ENCODE measurements around the gene CC2D1A.
"Not testable (repeated sequence)": the region's sequence is repeated elsewhere in the genome, so short reads cannot be mapped to it uniquely, and the experiment has no call there.

CC2D1A gene

DNA sequence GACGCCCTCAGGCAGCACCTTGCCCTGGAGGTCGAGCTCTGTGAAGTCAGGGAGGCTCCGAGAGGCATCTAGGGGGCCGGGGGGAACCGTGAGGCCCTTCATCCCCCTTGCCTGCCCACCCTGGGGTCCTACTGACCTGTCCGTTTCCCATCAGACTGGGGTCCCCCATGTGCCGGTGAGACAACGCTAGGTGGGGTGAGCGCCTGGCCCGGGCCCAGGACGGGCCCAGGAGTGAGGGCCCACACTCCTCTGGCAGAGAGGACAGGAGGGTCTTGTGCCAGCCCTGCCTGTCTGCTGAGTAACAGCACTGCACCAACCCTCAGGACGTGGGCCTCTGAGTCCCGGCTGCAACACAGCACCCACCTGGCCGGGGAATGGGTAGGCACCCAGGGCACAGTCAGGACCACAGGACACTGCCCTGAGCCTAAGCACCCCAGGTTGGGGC, 60.7 kb downstream of the CC2D1A start:
- Histone ChIP-seq H3K79me2 (ENCODE audit: control insufficient read depth, low read length) (no peaks in the 10 kb centered on the region), H3K4me3 (ENCODE audit: low read length) (no peak overlapping the region), H3K9me3 (ENCODE audit: control insufficient read depth, insufficient read depth, low read length) (no peaks in the 10 kb centered on the region), H3K36me3 (ENCODE audit: control insufficient read depth, low read length) (peaks cover 32% of the 10 kb centered on the region), H3K27me3 (ENCODE audit: control insufficient read depth, low read length) (no peaks in the 10 kb centered on the region), H4K20me1 (ENCODE audit: control insufficient read depth, insufficient read depth, low read depth, low read length) (no peaks in the 10 kb centered on the region), H3K27ac (ENCODE audit: low read depth, low read length) (no peak overlapping the region), H3K4me1 (ENCODE audit: control insufficient read depth, low read length) (no peaks in the 10 kb centered on the region), H3K9me2 (replicated peaks; ENCODE audit: control insufficient read depth, low read length) (no peaks in the 10 kb centered on the region), H3F3A (ENCODE audit: control insufficient read depth, insufficient read depth) (peaks cover 9% of the 10 kb centered on the region; the same call in 1 of the 2 replicates), H3K4me2 (ENCODE audit: low read length) (no peak overlapping the region)
- no peak for TF ChIP-seq EZH2phosphoT487 (IDR thresholded peaks at IDR 0.05; ENCODE audit: borderline replicate concordance, low read length)
- no peak for TF ChIP-seq CTCF (IDR thresholded peaks at IDR 0.05; ENCODE audit: low read depth, low read length, poor library complexity, severe bottlenecking)

DNA sequence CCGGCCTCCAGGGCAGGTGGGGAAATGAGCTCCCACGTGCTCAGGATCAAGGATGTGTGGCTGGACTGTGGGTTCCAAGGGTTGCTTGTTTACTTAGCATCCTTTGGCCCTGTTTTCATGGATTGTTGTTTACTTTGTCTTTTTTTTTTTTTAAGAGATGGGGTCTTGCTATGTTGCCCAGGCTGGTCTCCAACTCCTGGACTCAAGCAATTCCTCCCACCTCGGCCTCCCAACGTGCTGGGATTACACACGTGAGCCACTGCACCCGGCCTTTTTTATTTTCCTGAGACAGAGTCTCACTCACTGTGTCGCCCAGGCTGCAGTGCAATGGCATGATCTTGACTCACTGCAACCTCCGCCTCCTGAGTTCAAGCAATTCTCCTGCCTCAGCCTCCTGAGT, 61.2 kb downstream of the CC2D1A start:
- not testable (repeated sequence) for H3K4me2 ChIP-seq (ENCODE audit: low read length); H3K27ac ChIP-seq (ENCODE audit: low read depth, low read length); H3K4me3 ChIP-seq (ENCODE audit: low read length); H4K20me1 ChIP-seq (ENCODE audit: control insufficient read depth, insufficient read depth, low read depth, low read length); H3K9me3 ChIP-seq (ENCODE audit: control insufficient read depth, insufficient read depth, low read length); H3F3A ChIP-seq (ENCODE audit: control insufficient read depth, insufficient read depth); H3K9me2 ChIP-seq (replicated peaks; ENCODE audit: control insufficient read depth, low read length); H3K79me2 ChIP-seq (ENCODE audit: control insufficient read depth, low read length); H3K27me3 ChIP-seq (ENCODE audit: control insufficient read depth, low read length); H3K4me1 ChIP-seq (ENCODE audit: control insufficient read depth, low read length)
- peaks cover 29% of the 10 kb centered on the region; the same call in 1 of the 2 replicates for H3K36me3 ChIP-seq (ENCODE audit: control insufficient read depth, low read length)

GRCh38 chr19:13968383-13968935, 62.5 kb downstream of the CC2D1A start:
- no peak overlapping the region for H3K4me3 ChIP-seq (ENCODE audit: low read length)
- no peaks in the 10 kb centered on the region for H3K9me2 ChIP-seq (replicated peaks; ENCODE audit: control insufficient read depth, low read length)
- no peak overlapping the region for H3K27ac ChIP-seq (ENCODE audit: low read depth, low read length)
- no peaks in the 10 kb centered on the region for H4K20me1 ChIP-seq (ENCODE audit: control insufficient read depth, insufficient read depth, low read depth, low read length)
- H3K4me1 ChIP-seq (ENCODE audit: control insufficient read depth, low read length), result no peaks in the 10 kb centered on the region
- TF ChIP-seq CTCF (IDR thresholded peaks at IDR 0.05; ENCODE audit: low read depth, low read length, poor library complexity, severe bottlenecking) (no peak), EZH2phosphoT487 (IDR thresholded peaks at IDR 0.05; ENCODE audit: borderline replicate concordance, low read length) (no peak)
- no peak overlapping the region for H3K4me2 ChIP-seq (ENCODE audit: low read length)
- H3K79me2 ChIP-seq (ENCODE audit: control insufficient read depth, low read length), result no peaks in the 10 kb centered on the region
- H3F3A ChIP-seq (ENCODE audit: control insufficient read depth, insufficient read depth), result peaks cover 9% of the 10 kb centered on the region; the same call in 1 of the 2 replicates
- no peaks in the 10 kb centered on the region for H3K9me3 ChIP-seq (ENCODE audit: control insufficient read depth, insufficient read depth, low read length)
- H3K36me3 ChIP-seq (ENCODE audit: control insufficient read depth, low read length), result peaks cover 29% of the 10 kb centered on the region; the same call in 1 of the 2 replicates
- no peaks in the 10 kb centered on the region for H3K27me3 ChIP-seq (ENCODE audit: control insufficient read depth, low read length)

DNA sequence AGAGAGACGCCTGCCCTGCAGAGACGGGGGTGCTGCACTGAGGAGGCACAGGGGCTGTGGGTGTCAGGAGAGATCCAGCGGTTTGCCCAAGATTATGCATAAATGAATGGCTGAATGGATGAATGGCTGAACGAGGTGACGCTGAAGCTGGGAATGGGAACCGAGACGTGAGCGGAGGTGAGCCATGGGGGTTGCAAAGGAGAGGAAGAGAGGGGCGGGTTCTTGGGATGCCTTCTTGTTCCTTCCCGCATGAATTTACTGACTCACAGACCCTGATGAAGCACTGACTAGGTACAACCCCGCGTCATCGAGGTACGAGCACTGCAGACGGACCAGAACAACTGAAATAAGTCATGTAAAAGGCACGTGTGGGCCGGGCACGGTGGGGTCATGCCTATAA, 63.0 kb downstream of the CC2D1A start:
- Histone ChIP-seq H3K79me2 (ENCODE audit: control insufficient read depth, low read length) (no peaks in the 10 kb centered on the region), H4K20me1 (ENCODE audit: control insufficient read depth, insufficient read depth, low read depth, low read length) (no peaks in the 10 kb centered on the region), H3K4me3 (ENCODE audit: low read length) (no peak overlapping the region), H3K4me2 (ENCODE audit: low read length) (no peak overlapping the region), H3F3A (ENCODE audit: control insufficient read depth, insufficient read depth) (peaks cover 8% of the 10 kb centered on the region; the same call in 1 of the 2 replicates), H3K9me2 (replicated peaks; ENCODE audit: control insufficient read depth, low read length) (no peaks in the 10 kb centered on the region), H3K4me1 (ENCODE audit: control insufficient read depth, low read length) (peaks cover 4% of the 10 kb centered on the region), H3K9me3 (ENCODE audit: control insufficient read depth, insufficient read depth, low read length) (no peaks in the 10 kb centered on the region), H3K27ac (ENCODE audit: low read depth, low read length) (no peak overlapping the region), H3K27me3 (ENCODE audit: control insufficient read depth, low read length) (no peaks in the 10 kb centered on the region), H3K36me3 (ENCODE audit: control insufficient read depth, low read length) (peaks cover 29% of the 10 kb centered on the region; the same call in 1 of the 2 replicates)
- TF ChIP-seq CTCF (IDR thresholded peaks at IDR 0.05; ENCODE audit: low read depth, low read length, poor library complexity, severe bottlenecking) (no peak), EZH2phosphoT487 (IDR thresholded peaks at IDR 0.05; ENCODE audit: borderline replicate concordance, low read length) (no peak)

All from DOHH2 (cell line).